ENCODE measurements around the gene SLC46A2.
A peak's percentile ranks its signal among the peaks of the same experiment; 100 is the strongest.

GRCh38 chr9:112921549-112921948 lies 30.9 kb upstream of the SLC46A2 start:
- TF ChIP-seq POLR2A (IDR thresholded peaks at IDR 0.05) = no peak
- peak in 2 of 5 experiments; percentile 11 to 21 for TF ChIP-seq CTCF (IDR thresholded peaks at IDR 0.05)

Data from tibial nerve (tissue), 3 donors.